PC-3 (cell line): ENCODE results near the gene TMEM117.

Experiments used
- CTCF ChIP-seq: fragments of 300-600 bp; sonication (generic); conservative IDR thresholded peaks from 2 replicates; pipeline ENCODE4 v1.5.1; 2017; ENCODE audit warnings: antibody characterized with exemption, low read depth, mild to moderate bottlenecking, low read length
- EZH2phosphoT487 ChIP-seq: fragments of 300-600 bp; sonication (generic); IDR thresholded peaks from 2 replicates; pipeline ENCODE4 v1.6.1; 2018; ENCODE audit warnings: mild to moderate bottlenecking, antibody characterized with exemption, low read length, borderline replicate concordance

- TF ChIP-seq CTCF (no peak), EZH2phosphoT487 (no peak)
Measured at GRCh38 chr12:43973385-43973784, 137.5 kb downstream of the TMEM117 start.
